Glomerular visceral epithelial cell (primary cell): ENCODE results near the gene SIVA1.

ENCODE experiments used
- DNase-seq: peaks from one replicate; pipeline ENCODE4 v3.0.0-alpha.2; 2016; ENCODE audit errors: extremely low spot score

SIVA1 gene, protein sequence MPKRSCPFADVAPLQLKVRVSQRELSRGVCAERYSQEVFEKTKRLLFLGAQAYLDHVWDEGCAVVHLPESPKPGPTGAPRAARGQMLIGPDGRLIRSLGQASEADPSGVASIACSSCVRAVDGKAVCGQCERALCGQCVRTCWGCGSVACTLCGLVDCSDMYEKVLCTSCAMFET

DNA sequence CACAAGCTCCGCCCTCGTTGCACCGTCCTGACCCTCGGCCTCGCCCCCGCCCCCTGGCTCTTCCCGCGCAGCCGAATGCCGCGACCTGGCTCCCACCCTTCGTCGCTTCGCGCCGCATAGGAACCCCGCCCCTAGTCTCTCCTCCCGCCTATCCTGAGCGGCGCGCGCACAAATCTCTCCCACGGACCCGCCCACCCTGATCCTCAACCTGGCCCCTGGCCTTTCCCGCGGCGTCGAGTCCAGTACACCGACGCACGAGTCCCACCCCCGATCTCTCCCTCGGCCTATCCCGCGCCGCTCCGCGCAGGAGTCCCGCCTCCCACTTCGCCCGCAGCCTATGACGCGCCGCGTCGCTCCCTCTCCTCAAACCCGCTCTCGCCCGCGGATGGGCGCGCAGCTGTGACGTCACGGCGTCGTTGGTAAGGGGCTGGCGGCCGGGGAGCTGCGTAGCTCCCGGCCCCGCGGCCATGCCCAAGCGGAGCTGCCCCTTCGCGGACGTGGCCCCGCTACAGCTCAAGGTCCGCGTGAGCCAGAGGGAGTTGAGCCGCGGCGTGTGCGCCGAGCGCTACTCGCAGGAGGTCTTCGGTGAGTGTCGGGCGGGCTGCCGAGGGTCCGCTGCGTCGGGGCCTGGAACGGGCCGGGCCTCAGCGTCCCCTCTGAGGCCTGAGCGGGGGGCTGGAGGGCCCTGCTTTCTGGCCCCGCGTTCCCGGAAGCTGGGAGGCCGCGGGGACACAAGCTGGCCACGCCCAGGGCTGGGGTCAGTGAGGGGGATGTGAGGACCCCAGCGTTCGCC, at the start of gene SIVA1:
Gene SIVA1, plus strand, starts transcription at position 413 of the 793 bp plus-strand sequence. Its CDS starts 55 bp downstream, at position 468.
- peak; percentile 100 for DNase-seq

DNA sequence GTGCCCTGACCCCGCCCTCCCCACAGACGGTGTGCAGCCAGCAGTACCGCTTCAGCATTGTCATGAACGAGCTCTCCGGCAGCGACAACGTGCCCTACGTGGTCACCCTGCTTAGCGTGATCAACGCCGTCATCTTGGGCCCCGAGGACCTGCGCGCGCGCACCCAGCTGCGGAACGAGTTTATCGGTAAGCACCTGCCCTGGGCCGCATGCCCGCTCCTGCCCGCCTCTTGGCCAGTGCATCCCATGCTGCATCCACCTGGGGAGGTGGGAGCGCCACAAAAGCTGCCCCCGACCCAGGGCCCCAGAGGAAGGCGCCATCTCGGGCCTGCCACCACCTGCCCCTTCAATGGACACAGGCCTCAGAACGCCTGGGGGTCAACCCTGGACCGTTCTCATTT, 49.7 kb upstream of the SIVA1 start:
- DNase-seq, result no peak

DNA sequence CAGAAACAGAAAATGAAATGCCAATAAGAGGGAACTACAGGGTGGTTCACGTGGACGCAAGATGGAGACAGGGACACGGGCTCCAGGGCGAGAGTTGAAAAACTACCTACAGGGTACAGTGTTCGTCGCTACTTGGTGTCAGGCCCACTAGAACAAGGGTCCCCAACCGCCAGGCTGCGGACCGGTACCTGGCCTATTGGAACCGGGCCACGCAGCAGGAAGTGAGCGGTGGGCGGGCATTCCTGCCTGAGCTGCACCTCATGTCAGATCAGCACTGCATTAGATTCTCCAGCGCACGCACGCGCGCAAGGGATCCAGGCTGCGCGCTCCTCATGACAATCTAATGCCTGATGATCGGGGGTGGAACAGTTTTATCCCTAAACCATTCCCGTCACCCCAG, 48.7 kb upstream of the SIVA1 start:
- no peak for DNase-seq

DNA sequence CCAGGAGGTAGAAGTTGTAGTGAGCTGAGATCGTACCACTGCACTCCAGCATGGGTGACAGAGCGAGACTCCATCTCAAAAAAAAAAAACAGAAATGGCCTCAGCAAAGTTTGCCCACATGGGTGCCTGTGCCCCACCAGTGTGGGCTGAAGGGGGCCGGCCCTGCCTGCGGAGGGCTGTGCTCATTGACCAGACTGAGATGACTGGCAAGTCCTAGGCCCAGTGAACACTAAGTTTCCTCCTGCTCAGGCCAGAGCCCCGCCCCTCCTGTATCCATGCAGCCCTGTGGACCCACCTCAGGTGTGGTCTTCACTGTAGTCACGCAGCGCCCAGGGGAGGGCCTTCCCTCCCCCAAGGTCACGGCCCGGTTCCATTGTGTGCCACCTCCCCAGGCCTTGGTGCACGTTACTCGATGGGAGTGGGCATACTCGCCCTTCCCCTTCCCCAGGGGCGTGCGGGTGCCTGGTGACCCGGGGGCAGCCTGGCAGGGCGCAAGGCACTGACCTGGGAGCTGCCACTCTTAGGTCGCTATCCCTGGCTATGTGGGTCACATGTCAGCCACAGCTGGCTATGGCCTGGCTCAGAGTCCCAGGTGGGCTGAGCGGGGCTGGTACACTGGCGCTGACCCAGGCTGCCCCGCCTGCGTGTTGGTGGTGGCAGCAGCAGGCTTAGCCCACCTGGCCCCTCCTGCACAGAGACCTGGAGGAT, 47.5 kb upstream of the SIVA1 start:
- DNase-seq, result no peak

DNA sequence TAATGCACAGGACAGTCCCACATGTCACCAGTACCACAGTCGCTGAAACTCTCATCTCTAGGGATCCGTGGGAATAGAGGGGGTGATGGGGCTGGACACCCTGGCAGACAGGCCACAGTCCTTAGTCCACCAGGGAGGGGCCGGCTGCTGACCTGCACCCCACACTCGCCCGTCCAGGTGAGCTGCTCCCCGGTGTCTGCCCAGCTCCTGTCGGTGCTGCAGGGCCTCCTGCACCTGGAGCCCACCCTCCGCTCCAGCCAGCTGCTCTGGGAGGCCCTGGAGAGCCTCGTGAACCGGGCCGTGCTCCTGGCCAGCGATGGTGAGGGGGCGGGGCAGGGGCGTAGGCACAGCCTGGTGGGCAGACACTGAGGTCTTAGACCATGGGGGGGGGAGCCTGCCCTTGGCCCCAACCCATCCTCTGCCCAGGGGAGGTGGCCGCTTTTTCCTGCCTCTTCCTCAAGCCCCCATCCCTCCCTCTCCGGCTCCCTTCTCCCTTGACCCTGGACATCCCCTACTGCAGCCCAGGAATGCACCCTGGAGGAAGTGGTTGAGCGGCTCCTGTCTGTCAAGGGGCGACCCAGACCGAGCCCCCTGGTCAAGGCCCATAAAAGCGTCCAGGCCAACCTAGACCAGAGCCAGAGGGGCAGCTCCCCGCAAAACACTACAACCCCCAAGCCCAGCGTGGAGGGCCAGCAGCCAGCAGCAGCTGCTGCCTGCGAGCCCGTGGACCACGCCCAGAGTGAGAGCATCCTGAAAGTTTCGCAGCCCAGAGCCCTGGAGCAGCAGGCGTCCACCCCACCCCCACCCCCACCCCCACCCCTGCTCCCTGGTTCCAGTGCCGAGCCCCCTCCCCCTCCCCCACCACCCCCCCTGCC, 46.0 kb upstream of the SIVA1 start:
- DNase-seq, result no peak

DNA sequence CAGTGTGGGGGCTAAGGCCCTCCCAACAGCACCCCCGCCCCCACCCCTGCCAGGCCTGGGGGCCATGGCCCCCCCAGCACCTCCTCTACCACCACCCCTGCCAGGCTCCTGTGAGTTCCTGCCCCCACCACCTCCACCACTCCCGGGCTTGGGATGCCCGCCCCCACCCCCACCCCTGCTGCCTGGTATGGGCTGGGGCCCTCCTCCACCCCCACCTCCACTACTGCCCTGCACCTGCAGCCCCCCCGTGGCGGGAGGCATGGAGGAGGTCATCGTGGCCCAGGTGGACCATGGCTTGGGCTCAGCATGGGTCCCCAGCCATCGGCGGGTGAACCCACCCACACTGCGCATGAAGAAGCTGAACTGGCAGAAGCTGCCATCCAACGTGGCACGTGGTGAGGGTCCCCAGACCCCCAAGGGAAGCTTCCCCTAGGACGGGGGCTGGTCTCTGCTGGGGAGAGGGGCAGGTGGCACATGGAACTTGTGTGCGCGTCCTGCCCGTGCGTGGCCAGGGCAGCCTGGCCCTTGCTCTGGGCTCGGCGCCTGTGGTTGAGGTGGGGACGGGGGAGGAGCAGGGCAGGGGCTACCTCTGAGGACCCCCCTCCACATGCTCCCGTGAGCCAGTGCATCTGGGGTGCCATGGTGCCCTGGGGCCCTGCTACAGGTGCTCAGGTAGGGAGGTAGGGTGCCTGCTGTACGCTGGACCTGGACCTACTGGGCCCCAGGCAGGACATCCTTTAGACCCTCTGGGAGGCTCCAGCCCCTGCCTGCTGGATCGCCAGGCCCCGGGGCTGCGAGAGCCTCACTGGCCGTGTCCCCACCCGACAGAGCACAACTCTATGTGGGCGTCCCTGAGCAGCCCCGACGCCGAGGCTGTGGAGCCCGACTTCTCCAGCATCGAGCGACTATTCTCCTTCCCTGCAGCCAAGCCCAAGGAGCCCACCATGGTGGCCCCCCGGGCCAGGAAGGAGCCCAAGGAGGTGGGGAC, 45.0 kb upstream of the SIVA1 start:
- no peak for DNase-seq

DNA sequence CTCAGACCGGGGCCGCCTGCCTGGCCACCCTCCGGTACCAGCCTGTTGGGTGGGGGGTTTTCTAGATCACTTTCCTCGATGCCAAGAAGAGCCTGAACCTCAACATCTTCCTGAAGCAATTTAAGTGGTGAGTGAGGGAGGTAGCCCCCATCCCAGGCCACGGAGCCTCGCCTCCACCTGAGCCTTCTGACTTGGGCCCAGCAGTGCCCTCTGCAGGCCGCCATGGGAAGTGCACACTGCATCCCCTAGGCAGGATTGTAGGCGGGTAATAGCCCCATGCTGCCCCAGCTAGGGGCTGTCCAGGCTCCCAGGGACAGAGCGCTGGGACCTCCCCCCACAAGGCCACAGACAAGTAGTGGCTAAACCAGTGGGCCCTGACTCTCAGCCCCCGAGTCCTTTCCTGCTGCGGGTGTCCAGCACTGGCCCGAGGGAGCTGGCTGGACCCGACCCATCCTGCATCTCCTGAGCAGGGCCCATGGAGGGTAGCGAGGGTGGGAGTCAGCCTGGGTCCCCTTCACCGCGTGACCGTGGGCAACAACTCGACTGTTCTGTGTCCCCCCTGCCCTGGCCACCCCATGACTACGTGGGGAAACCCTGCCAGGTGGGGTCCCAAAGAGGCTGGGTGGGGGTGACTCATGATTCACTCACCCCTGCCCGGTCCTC, 44.2 kb upstream of the SIVA1 start:
- peak; percentile 76 for DNase-seq

DNA sequence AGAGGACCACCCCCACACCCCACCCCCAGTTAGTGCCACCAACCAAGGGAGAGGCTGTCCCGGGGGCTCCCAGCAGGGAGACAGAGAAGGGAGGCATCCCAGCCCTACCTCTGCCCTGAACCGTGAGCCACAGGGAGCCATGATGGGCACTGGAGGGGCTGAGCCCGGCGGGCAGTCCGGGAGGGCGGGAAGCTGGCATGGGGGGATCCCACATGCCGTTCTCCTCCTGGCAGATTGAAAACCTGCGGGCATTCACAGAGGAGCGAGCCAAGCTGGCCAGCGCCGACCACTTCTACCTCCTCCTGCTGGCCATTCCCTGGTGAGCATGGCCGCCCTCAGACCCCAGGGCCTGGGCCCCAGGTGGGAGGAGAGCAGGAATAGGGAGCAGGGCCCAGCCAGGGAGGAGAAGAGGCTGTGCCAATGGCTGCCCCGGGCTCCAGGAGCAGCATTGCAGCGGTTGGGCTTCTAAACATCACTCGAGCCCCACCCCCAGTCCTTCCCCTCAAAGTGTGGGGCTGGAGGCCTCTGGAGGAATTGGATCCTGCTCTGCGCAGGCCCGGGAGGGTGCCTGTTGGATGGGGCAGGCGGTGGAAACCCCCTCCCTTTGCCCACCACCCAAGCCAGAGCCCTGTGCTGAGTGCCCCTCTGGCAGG, 43.4 kb upstream of the SIVA1 start:
- no peak for DNase-seq

DNA sequence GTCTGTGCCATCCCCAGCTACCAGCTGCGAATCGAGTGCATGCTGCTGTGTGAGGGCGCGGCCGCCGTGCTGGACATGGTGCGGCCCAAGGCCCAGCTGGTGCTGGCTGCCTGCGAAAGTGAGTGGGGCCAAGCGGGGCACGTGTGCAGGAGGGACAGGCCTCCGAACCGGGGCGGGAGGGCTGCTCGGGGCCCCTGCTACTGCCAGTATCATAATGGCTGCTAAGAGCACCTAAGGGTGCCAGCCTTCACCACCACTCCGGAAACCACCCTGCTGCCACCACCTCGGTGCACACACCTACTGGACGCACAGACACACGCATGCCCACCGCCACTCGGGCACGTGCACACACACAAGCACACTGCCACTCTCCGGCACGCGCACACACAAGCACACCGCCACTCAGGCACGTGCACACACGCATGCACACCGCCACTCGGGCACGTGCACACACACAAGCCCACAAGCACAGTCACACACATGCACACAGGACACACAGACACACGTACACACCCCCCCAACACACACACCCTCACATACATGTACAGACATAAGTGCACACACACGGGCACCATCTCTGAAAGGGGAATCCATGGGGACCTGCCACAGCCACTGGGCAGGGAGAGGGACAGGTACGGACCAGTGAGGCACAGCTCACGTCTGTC, 42.7 kb upstream of the SIVA1 start:
- no peak for DNase-seq

DNA sequence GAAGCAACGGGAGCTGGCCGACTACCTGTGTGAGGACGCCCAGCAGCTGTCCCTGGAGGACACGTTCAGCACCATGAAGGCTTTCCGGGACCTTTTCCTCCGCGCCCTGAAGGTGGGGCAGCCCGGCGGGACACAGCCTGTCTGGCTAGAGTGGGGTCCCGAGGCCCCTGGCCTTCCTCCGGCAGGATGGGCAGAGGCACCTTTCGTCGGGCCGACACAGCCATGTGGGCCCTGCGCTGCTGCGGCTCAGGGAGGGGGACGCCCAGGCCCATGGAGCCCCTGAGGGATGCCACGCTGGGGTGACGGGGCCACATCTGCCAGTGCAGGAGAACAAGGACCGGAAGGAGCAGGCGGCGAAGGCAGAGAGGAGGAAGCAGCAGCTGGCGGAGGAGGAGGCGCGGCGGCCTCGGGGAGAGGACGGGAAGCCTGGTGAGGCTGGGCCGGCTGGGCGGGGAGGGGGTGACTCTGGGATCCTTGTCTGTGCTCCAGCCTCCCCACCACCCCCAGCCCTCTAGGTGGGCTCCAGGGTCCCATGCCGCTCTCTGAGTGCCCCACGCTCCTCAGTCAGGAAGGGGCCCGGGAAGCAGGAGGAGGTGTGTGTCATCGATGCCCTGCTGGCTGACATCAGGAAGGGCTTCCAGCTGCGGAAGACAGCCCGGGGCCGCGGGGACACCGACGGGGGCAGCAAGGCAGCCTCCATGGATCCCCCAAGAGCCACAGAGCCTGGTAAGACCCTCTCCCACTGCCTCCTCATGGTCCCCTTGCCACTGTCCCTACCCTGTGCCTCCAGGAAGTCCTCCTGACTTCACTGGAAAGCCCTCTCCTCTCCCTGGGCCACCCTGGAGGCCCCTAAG, 39.8 kb upstream of the SIVA1 start:
- no peak for DNase-seq

DNA sequence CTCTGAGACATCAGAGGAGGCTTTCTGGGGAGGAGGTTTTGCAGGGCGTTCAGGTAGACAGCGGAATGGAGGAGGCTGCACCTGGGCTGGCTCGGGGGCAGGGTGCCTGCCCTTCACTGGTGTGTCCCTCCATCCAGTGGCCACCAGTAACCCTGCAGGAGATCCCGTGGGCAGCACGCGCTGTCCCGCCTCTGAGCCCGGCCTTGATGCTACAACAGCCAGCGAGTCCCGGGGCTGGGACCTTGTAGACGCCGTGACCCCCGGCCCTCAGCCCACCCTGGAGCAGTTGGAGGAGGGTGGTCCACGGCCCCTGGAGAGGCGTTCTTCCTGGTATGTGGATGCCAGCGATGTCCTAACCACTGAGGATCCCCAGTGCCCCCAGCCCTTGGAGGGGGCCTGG, 38.9 kb upstream of the SIVA1 start:
- no peak for DNase-seq

DNA sequence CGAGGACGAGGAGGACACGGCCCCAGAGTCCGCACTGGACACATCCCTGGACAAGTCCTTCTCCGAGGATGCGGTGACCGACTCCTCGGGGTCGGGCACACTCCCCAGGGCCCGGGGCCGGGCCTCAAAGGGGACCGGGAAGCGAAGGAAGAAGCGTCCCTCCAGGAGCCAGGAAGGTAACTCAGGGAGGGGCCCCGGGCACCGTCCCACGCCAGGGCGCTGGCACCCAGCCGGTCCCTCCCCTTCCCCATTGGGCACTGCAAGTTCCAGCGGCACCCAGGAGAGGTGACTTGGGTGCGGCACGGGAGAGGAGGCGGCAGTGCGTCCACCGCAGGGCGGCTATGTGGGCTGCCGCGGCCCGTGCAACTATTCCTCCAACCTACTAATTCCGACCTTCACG, 38.3 kb upstream of the SIVA1 start:
- no peak for DNase-seq

DNA sequence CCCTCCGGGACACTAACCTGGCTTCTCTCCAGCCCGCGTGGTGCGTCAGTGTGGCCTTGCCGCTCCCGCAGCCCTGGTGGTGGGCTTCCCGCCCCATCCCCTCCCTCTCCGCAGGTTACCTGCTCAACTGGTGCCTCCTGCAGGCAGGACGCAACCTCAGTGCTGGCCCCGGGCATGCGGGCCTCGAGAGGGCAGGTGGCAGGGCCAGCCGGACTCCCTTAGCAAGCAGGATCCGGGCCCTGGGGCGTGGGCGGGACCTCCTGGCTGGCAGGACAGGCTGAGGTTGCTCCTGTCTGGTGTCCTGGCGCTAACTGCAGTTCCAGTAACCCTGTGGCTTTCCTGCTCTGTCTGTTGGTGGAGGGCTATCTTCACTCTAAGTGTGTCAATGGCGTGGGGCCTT, 37.5 kb upstream of the SIVA1 start:
- DNase-seq, result no peak

DNA sequence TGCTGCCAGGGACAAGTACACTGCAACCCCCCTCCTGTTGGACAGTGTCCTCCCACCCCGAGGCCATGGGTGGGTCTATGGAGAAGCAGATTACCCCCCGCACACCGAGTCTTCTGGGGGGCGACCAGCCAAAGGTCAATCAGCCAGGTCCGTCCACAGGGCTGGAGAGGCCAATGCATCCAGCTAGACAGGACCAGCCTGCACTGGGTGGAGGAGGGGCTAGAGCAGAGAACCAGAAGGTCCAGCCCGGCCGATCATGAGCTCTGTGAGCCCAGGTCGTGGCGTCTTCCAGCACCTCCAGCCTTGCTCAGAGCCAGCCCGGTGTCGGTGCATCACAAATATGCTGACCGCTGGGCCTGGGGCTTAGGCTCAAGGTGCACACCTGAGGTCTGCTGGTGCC, 37.1 kb upstream of the SIVA1 start:
- DNase-seq, result no peak

DNA sequence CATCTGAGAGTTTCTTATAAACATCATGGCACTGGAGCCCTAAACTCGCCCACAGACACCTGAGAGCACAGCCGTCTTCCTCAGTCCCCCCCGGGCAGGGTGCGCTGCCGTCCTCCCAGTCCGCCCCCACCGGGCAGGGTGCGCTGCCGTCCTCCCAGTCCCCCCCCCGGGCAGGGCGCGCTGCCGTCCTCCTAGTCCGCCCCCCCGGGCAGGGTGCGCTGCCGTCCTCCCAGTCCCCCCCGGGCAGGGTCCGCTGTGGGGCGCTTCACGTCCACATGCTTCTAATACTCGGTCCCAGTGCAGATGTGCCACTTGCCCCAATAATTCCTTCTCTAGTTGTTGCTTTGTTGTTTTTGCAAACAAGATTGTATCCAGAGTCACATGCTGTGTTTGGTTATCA, 35.8 kb upstream of the SIVA1 start:
- no peak for DNase-seq

DNA sequence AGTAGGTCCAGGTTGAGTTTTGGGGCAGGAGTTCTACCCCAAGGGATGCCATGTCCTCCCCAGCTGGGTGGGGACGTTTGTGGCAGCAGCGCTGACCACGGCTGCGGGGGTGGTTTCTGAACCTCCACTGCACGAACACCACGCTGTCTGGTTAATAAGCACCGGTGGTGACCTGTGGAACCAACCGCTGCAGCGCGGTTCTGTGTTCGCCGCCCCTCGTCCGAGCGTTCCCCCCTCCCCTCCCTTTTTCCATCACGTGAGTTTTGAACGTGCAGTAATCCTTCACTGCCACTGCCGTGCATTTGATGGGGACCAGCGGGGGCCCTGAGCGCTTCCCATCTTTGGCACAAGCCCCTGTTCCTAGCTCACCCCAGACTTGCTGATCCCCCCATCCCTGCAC, 35.3 kb upstream of the SIVA1 start:
- DNase-seq, result no peak

DNA sequence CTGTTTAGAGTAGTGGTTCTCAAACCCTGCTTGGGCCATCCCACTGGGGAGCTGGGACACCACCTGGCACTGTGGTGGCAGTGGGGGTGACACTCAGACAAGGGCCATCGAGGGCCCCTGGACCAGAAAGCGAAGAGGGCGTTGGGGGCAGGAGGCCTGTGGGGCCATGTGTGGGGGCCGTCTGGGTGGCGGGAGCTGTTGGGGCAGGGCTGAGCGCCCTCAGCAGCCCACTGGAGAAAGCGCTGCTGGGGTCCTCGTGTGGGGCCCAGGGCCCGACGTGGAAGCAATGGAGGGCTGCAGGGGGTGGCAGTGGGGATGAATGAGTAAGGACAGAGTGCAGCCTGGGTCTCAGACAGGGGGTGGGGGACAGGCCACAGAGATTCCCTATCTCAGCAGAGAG, 34.8 kb upstream of the SIVA1 start:
- no peak for DNase-seq

DNA sequence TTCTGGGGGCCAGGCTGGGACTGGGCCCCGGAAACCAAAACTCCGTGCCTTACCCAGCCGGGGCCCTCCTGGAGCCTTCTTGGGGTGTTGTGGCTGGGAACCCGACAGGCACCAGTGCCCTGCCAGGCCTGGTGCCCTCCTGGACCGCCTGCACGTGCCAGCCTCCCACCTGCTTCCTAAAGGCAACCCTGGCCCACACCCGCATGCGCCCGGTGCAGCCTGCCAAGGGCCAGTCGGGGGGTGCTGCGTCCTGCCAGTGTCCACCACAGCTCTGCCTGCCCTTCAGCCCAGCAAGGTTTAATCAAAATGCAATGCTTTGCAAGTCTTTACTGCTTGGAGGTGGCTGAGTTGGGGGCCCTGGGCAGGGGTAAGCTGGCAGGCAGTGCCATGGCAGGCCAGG, 34.1 kb upstream of the SIVA1 start:
- no peak for DNase-seq
